Loucy (cell line): ENCODE results near the gene S1PR3.

Source experiments
- CTCF ChIP-seq: fragments of 200-600 bp; sonication (generic); conservative IDR thresholded peaks from 2 replicates; pipeline ENCODE4 v1.5.1; 2014; ENCODE audit warnings: mild to moderate bottlenecking, antibody characterized with exemption, low read length
- EZH2phosphoT487 ChIP-seq: fragments of 200-600 bp; IDR thresholded peaks from 2 replicates; pipeline ENCODE4 v1.6.1; 2018; ENCODE audit warnings: antibody characterized with exemption, mild to moderate bottlenecking, moderate library complexity, borderline replicate concordance

- TF ChIP-seq CTCF (no peak), EZH2phosphoT487 (no peak)
Measured at GRCh38 chr9:89023740-89024139, 32.5 kb downstream of the S1PR3 start.
